CD14-positive monocyte (primary cell): Measurements from ENCODE around the gene ELF4. TPM values are rescaled to one million over a fixed set of nuclear protein-coding genes. Genes with fewer than 3 reads are reported as not detected.
A peak's percentile ranks its signal among the peaks of the same experiment; 100 is the strongest.

Experiments
- DNase-seq, 3 donors: peaks; one replicate each; pipeline ENCODE4 v3.0.0-alpha.2; 2011 to 2022
- H2AFZ ChIP-seq: 2 replicates; pipeline ENCODE4 v1.6.0; 2012; ENCODE audit warnings: mild to moderate bottlenecking, low read depth, low read length, inconsistent platforms; ENCODE audit not compliant: insufficient read depth, poor library complexity, severe bottlenecking
- H3K27ac ChIP-seq, 2 donors: 1 replicate in 1 of 2; 2 replicates in 1 of 2; pipeline ENCODE4 v1.5.1; 2012 to 2013; ENCODE audit warnings: low read length in 2 of 2, control low read depth in 1 of 2, inconsistent platforms in 1 of 2, low read depth in 1 of 2, mild to moderate bottlenecking in 1 of 2
- H3K27me3 ChIP-seq, 2 donors: one replicate each; pipeline versions ENCODE4 v1.6.0 to v1.6.1; 2011 to 2013; ENCODE audit warnings: low read length in 2 of 2; ENCODE audit not compliant: control insufficient read depth in 2 of 2, insufficient read depth in 2 of 2
- H3K36me3 ChIP-seq, 2 donors: replicated peaks in 1 of 2; 1 replicate in 1 of 2; 2 replicates in 1 of 2; pipeline versions ENCODE4 v1.5.1 to v1.6.1; 2012 to 2013; ENCODE audit warnings: low read length in 2 of 2, control low read depth in 1 of 2, inconsistent platforms in 1 of 2, mild to moderate bottlenecking in 1 of 2; ENCODE audit not compliant: insufficient read depth in 2 of 2, control insufficient read depth in 1 of 2
- H3K4me1 ChIP-seq, 2 donors: 1 replicate in 1 of 2; 2 replicates in 1 of 2; pipeline versions ENCODE4 v1.5.1 to v1.6.1; 2012 to 2013; ENCODE audit warnings: low read length in 2 of 2, control low read depth in 1 of 2, inconsistent platforms in 1 of 2, mild to moderate bottlenecking in 1 of 2, moderate library complexity in 1 of 2; ENCODE audit not compliant: insufficient read depth in 2 of 2, control insufficient read depth in 1 of 2
- H3K4me2 ChIP-seq: replicated peaks from 2 replicates; pipeline ENCODE3; 2012; ENCODE audit warnings: low read length, moderate library complexity, mild to moderate bottlenecking; ENCODE audit not compliant: poor library complexity, severe bottlenecking; ENCODE audit errors: extremely low read depth
- H3K4me3 ChIP-seq, 3 experiments: fragments of 200-600 bp in 1 of 3; sonication (generic) in 1 of 3; replicated peaks in 1 of 3; 1 replicate in 2 of 3; 2 replicates in 1 of 3; pipeline ENCODE4 v1.5.1; 2011 to 2013; ENCODE audit warnings: low read length in 3 of 3, mild to moderate bottlenecking in 3 of 3, control low read depth in 2 of 3, low read depth in 2 of 3, inconsistent platforms in 1 of 3, moderate library complexity in 1 of 3
- H3K79me2 ChIP-seq: 2 replicates; pipeline ENCODE4 v1.6.0; 2012; ENCODE audit warnings: mild to moderate bottlenecking, control low read depth, inconsistent platforms, low read length, moderate library complexity; ENCODE audit not compliant: insufficient read depth
- H3K9ac ChIP-seq: 2 replicates; pipeline ENCODE4 v1.6.0; 2017; ENCODE audit warnings: low read length, mild to moderate bottlenecking; ENCODE audit not compliant: insufficient read depth, poor library complexity, severe bottlenecking
- H3K9me3 ChIP-seq, 2 donors: replicated peaks in 1 of 2; 1 replicate in 1 of 2; 2 replicates in 1 of 2; pipeline versions ENCODE4 v1.5.1 to v1.6.1; 2012 to 2013; ENCODE audit warnings: low read length in 2 of 2, control low read depth in 1 of 2; ENCODE audit not compliant: control insufficient read depth in 1 of 2, insufficient read depth in 1 of 2
- H4K20me1 ChIP-seq: 2 replicates; pipeline ENCODE4 v1.6.0; 2012; ENCODE audit warnings: mild to moderate bottlenecking, low read length, control low read depth, moderate library complexity; ENCODE audit not compliant: insufficient read depth
- H3K27ac Mint-ChIP-seq, 7 donors: one replicate each; pipeline ENCODE4 v1.8.0; 2020; ENCODE audit warnings: mild to moderate bottlenecking in 7 of 7, mixed read lengths in 7 of 7, moderate library complexity in 6 of 7, inconsistent platforms in 2 of 7
- H3K27me3 Mint-ChIP-seq, 3 donors: one replicate each; pipeline ENCODE4 v1.8.0; 2021 to 2022; ENCODE audit warnings: low read depth in 3 of 3, mild to moderate bottlenecking in 3 of 3, mixed read lengths in 3 of 3, moderate library complexity in 3 of 3, inconsistent platforms in 1 of 3
- H3K36me3 Mint-ChIP-seq, 2 donors: one replicate each; pipeline ENCODE4 v1.8.0; 2020; ENCODE audit warnings: mixed read lengths in 2 of 2, inconsistent platforms in 1 of 2, mild to moderate bottlenecking in 1 of 2
- H3K4me1 Mint-ChIP-seq: one replicate; pipeline ENCODE4 v1.8.0; 2020; ENCODE audit warnings: mild to moderate bottlenecking, mixed read lengths
- H3K4me3 Mint-ChIP-seq, 2 donors: one replicate each; pipeline ENCODE4 v1.8.0; 2020; ENCODE audit warnings: mild to moderate bottlenecking in 2 of 2, mixed read lengths in 2 of 2, moderate library complexity in 1 of 2
- H3K9me3 Mint-ChIP-seq, 7 donors: one replicate each; pipeline ENCODE4 v1.8.0; 2020 to 2022; ENCODE audit warnings: mixed read lengths in 7 of 7, mild to moderate bottlenecking in 6 of 7, moderate library complexity in 6 of 7, inconsistent platforms in 2 of 7
- WGBS: methylation state at CpG from one replicate; pipeline ENCODE4 v1.1.5; 2013; ENCODE audit warnings: missing lambda C conversion rate; ENCODE audit not compliant: insufficient coverage; 5-methylcytosine and 5-hydroxymethylcytosine counted together
- intact Hi-C, 2 donors: fragments of 100-400 bp; cut with micrococcal nuclease; formaldehyde crosslinking; loops; one replicate each; pipeline versions ENCODE4 v1.15.0 to v1.15.1; 2023
- polyA plus RNA-seq, 3 donors: library from polyadenylated mRNA; depleted of rRNA in 1 of 3; unstranded in 2 of 3; stranded (reverse) in 1 of 3; fragments of 300-500 nt in 2 of 3; fragments of >200 nt in 1 of 3; fragmentation: Illumina TruSeq in 2 of 3; gene quantifications; 1 replicate in 2 of 3; 2 replicates in 1 of 3; pipeline ENCODE4 v1.2.3, GENCODE V29; 2012 to 2021
- TF ChIP-seq, protein P1 (sequence below): fragments of 200-600 bp; IDR thresholded peaks from one replicate; pipeline ENCODE4 v1.8.0; 2022; ENCODE audit warnings: antibody characterized with exemption, mild to moderate bottlenecking

ELF4 gene
- polyA plus RNA-seq, 3 donors: 10.4 to 68.6 (median 20.5) TPM

- peaks cover 6 to 17% of the 10 kb centered on the region in 2 donors for H3K36me3 ChIP-seq
- H4K20me1 ChIP-seq: no peaks in the 10 kb centered on the region
- Mint-ChIP-seq H3K36me3 (peaks cover 15 to 22% of the 10 kb centered on the region in 2 donors), H3K4me1 (peaks cover 12% of the 10 kb centered on the region), H3K9me3 (no peaks in the 10 kb centered on the region), H3K27me3 (peaks cover 1 to 5% (median 3%) of the 10 kb centered on the region in 3 donors), H3K27ac (no peak overlapping the region), H3K4me3 (no peak overlapping the region)
- 100% methylated on average over 1 of the region's 7 CpGs for WGBS
- intact Hi-C loops: no loop called here
- H3K27me3 ChIP-seq: no peaks in the 10 kb centered on the region
- no peak overlapping the region for H3K9ac ChIP-seq
- peaks cover 9 to 12% of the 10 kb centered on the region in 2 donors for H3K4me1 ChIP-seq
- no peak overlapping the region for H3K4me2 ChIP-seq
- H3K4me3 ChIP-seq: no peak overlapping the region
- TF ChIP-seq, protein P1, sequence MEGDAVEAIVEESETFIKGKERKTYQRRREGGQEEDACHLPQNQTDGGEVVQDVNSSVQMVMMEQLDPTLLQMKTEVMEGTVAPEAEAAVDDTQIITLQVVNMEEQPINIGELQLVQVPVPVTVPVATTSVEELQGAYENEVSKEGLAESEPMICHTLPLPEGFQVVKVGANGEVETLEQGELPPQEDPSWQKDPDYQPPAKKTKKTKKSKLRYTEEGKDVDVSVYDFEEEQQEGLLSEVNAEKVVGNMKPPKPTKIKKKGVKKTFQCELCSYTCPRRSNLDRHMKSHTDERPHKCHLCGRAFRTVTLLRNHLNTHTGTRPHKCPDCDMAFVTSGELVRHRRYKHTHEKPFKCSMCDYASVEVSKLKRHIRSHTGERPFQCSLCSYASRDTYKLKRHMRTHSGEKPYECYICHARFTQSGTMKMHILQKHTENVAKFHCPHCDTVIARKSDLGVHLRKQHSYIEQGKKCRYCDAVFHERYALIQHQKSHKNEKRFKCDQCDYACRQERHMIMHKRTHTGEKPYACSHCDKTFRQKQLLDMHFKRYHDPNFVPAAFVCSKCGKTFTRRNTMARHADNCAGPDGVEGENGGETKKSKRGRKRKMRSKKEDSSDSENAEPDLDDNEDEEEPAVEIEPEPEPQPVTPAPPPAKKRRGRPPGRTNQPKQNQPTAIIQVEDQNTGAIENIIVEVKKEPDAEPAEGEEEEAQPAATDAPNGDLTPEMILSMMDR: no peak
- no peaks in the 10 kb centered on the region for H3K9me3 ChIP-seq
- no peaks in the 10 kb centered on the region for H3K79me2 ChIP-seq
- H3K27ac ChIP-seq: no peak overlapping the region
- no peak for DNase-seq
- no peak overlapping the region for H2AFZ ChIP-seq
These were observed 51.6 kb downstream of the ELF4 start for GRCh38 chrX:130058652-130059051.

DNA sequence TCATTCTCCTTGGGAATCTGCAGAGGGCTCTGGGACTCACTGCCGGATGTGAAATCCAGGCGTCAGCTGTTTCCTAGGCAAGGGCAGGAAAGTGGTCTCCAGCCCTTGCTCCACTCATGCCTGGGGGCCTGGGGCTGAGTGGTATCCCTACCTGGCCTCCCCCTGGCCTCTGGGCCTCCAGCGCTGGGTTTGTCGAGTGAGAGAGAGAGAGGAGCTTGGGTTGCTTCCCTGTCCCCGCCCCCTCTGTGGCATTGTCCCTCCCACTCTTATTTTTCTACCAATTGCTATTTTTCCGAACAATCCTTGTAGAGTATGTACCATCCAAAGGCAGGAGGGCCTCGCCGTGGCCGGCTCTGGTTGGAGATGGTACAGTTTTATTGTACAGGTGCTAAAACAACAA lies 53.1 kb downstream of the ELF4 start:
- no peaks in the 10 kb centered on the region for H4K20me1 ChIP-seq
- H3K4me3 Mint-ChIP-seq: no peak overlapping the region
- no peak overlapping the region for H3K9ac ChIP-seq
- peak overlapping the region in 1 of 7 donors; percentile 5 for H3K27ac Mint-ChIP-seq
- WGBS: 100% methylated on average over 1 of the region's 9 CpGs
- no peak overlapping the region for H3K27ac ChIP-seq
- no peaks in the 10 kb centered on the region for H3K27me3 ChIP-seq
- DNase-seq: no peak
- no peaks in the 10 kb centered on the region for H3K9me3 ChIP-seq
- H3K4me1 ChIP-seq: peaks cover 9 to 12% of the 10 kb centered on the region in 2 donors
- H3K4me2 ChIP-seq: no peak overlapping the region
- peaks cover 9% of the 10 kb centered on the region for H3K4me1 Mint-ChIP-seq
- H2AFZ ChIP-seq: no peak overlapping the region
- peaks cover 0 to 9% (median 3%) of the 10 kb centered on the region in 3 donors for H3K27me3 Mint-ChIP-seq
- no peaks in the 10 kb centered on the region for H3K79me2 ChIP-seq
- TF ChIP-seq, protein P1: no peak
- H3K9me3 Mint-ChIP-seq: no peaks in the 10 kb centered on the region
- intact Hi-C loops: no loop called here
- H3K36me3 ChIP-seq: peaks cover 20 to 31% of the 10 kb centered on the region in 2 donors
- peaks cover 22 to 31% of the 10 kb centered on the region in 2 donors for H3K36me3 Mint-ChIP-seq
- H3K4me3 ChIP-seq: no peak overlapping the region
